LNCaP clone FGC (cell line): ENCODE results near the gene CYP4F12.

Source experiments
- DNase-seq: peaks from one replicate; pipeline ENCODE4 v3.0.0-alpha.2; 2011; ENCODE audit warnings: low read depth
- H3K4me3 ChIP-seq: 2 replicates; pipeline ENCODE4 v1.5.1; 2011; ENCODE audit warnings: mild to moderate bottlenecking, low read depth, low read length, control low read depth
- TF ChIP-seq, protein P1 (sequence below): IDR thresholded peaks from 2 replicates; pipeline ENCODE4 v1.5.1; 2012; ENCODE audit warnings: mild to moderate bottlenecking; ENCODE audit not compliant: control insufficient read depth, insufficient read depth; ENCODE audit errors: extremely low read depth

The CYP4F12 gene

DNA sequence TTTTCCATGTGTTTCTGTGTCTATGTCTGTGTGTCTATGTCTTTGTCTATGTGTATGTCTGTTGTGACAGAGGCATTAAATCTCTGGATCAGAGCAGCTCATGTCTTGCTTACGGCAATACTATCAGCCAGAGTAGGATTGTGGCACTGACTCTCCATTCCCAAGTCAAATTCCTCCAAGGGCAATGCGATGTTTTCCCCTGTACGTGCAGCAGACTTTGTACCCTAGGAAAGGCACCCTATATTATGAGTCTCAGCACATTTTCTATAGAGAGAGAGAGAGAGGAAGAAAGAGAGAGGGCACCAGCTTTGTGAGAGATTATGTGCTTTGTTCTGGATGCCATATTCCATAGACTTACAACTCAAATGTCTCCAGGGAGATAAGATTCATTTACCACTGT, 21.1 kb upstream of the CYP4F12 start:
- DNase-seq, result no peak
- TF ChIP-seq, protein P1, sequence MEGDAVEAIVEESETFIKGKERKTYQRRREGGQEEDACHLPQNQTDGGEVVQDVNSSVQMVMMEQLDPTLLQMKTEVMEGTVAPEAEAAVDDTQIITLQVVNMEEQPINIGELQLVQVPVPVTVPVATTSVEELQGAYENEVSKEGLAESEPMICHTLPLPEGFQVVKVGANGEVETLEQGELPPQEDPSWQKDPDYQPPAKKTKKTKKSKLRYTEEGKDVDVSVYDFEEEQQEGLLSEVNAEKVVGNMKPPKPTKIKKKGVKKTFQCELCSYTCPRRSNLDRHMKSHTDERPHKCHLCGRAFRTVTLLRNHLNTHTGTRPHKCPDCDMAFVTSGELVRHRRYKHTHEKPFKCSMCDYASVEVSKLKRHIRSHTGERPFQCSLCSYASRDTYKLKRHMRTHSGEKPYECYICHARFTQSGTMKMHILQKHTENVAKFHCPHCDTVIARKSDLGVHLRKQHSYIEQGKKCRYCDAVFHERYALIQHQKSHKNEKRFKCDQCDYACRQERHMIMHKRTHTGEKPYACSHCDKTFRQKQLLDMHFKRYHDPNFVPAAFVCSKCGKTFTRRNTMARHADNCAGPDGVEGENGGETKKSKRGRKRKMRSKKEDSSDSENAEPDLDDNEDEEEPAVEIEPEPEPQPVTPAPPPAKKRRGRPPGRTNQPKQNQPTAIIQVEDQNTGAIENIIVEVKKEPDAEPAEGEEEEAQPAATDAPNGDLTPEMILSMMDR, result no peak
- no peak overlapping the region for H3K4me3 ChIP-seq

- TF ChIP-seq, protein P1, result no peak
- H3K4me3 ChIP-seq, result no peak overlapping the region
- DNase-seq, result no peak
Observed at GRCh38 chr19:15652559-15653278, 20.2 kb upstream of the CYP4F12 start.

GRCh38 chr19:15656467-15656866, 16.4 kb upstream of the CYP4F12 start:
- no peak for DNase-seq
- TF ChIP-seq, protein P1, result no peak
- no peak overlapping the region for H3K4me3 ChIP-seq

DNA sequence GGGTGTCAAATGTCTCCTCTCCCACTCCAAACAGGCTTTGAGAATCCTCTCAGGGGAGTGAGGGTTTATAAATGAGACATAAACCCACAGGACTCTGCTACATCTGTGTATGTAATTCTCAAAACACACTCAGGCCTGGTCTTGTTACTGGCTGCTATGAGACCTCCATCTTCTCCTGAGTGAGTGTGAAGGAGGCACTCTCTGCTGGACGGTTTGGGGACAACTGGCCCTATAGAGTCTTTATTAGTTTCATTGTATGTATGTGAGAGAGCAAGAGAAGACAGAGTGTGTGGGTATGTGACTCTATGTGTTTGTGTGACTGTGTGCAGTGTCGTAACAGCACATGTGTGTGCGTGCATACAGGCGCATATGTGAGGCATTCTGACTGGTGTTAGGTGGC, 9.6 kb upstream of the CYP4F12 start:
- DNase-seq, result no peak
- H3K4me3 ChIP-seq, result no peak overlapping the region

DNA sequence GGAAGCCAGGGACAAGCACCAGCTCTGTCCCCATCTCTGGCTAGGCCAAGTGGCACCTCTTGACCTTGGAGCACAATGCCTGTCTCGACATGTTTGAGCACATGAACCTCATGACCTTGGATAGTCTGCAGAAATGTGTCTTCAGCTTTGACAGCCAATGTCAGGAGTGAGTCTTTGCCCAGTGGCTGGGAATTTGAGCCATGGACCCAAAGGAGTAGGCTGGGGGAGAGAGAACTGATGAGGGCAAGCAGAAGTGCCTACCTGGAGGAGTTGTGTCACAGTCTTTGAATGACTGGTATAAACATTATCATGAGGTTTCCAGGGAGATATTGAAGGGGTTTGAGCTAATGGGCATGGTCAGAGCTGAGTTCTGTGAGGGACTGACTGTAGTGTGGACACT, 6.7 kb upstream of the CYP4F12 start:
- H3K4me3 ChIP-seq, result no peak overlapping the region
- DNase-seq, result no peak
- TF ChIP-seq, protein P1, result no peak

More for the DNA sequence above, 9.6 kb upstream of the CYP4F12 start:
- TF ChIP-seq, protein P1, result no peak

- no peak overlapping the region for H3K4me3 ChIP-seq
- TF ChIP-seq, protein P1, result no peak
- no peak for DNase-seq
Observed at GRCh38 chr19:15666883-15667282, 6.0 kb upstream of the CYP4F12 start.

DNA sequence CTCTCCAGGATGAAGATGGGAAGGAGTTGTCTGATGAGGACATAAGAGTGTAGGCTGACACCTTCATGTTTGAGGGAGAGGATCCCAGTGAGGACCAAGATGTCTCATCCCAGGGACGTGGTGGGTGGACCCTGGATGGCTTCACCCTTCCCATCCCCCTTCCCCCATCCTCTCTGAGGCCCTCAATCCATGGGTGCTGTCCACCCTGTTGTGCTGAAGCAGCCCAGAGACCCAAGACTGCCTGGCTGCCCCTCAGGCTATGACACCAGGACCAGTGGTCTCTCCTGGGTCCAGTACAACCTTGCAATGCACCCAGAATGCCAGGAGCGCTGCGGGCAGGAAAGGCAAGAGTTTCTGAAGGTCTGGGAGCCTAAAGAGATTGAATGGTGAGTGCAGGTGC, 3.4 kb upstream of the CYP4F12 start:
- DNase-seq, result no peak
- H3K4me3 ChIP-seq, result no peak overlapping the region
- TF ChIP-seq, protein P1, result no peak
